B cell (primary cell): ENCODE measurements around the gene TSPAN9. TPM values are rescaled to one million over a fixed set of nuclear protein-coding genes. Genes with fewer than 3 reads are reported as not detected.

Source experiments
- ATAC-seq: fragments of 200-7000 bp; cut with Tn5 transposase; one replicate; pipeline ENCODE4 v1.10.0; 2021; ENCODE audit warnings: low read depth, mild to moderate bottlenecking, moderate number of reproducible peaks, moderate library complexity
- CTCF ChIA-PET: fragments of 350-600 bp; sonication (Branson Sonifier 250); formaldehyde crosslinking; loops from one replicate; lab custom pipeline; 2021; ENCODE audit warnings: antibody characterized with exemption, inconsistent platforms; lab: Charles Lee
- POLR2A ChIA-PET: fragments of 350-600 bp; sonication (Branson Sonifier 250); formaldehyde crosslinking; loops from one replicate; lab custom pipeline; 2021; ENCODE audit warnings: antibody characterized with exemption; lab: Charles Lee
- DNase-seq: peaks from one replicate; pipeline ENCODE4 v3.0.0; 2013
- H2AFZ ChIP-seq: 2 replicates; pipeline ENCODE4 v1.6.1; 2012; ENCODE audit warnings: mild to moderate bottlenecking, low read depth, low read length; ENCODE audit not compliant: insufficient read depth, poor library complexity, severe bottlenecking
- H3K27ac ChIP-seq, 2 donors: 1 replicate in 1 of 2; 2 replicates in 1 of 2; pipeline ENCODE4 v1.5.1; 2012 to 2013; ENCODE audit warnings: low read length in 2 of 2, mild to moderate bottlenecking in 2 of 2, moderate library complexity in 1 of 2
- H3K27me3 ChIP-seq, 4 experiments: fragments of 200-600 bp in 1 of 4; sonication (generic) in 1 of 4; replicated peaks in 1 of 4; 1 replicate in 2 of 4; 2 replicates in 2 of 4; pipeline versions ENCODE4 v1.6.1 to v1.7.0; 2013 to 2016; ENCODE audit warnings: low read length in 3 of 4, mild to moderate bottlenecking in 2 of 4, mixed read lengths in 1 of 4, moderate library complexity in 1 of 4; ENCODE audit not compliant: insufficient read depth in 4 of 4, control insufficient read depth in 3 of 4; ENCODE audit errors: control extremely low read depth in 1 of 4
- H3K36me3 ChIP-seq, 2 experiments: replicated peaks in 1 of 2; 1 replicate in 1 of 2; 2 replicates in 1 of 2; pipeline versions ENCODE4 v1.6.1 to v1.7.1; 2013; ENCODE audit warnings: low read length in 1 of 2; ENCODE audit not compliant: insufficient read depth in 2 of 2, control insufficient read depth in 1 of 2; ENCODE audit errors: control extremely low read depth in 1 of 2, extremely low read depth in 1 of 2
- H3K4me1 ChIP-seq, 2 donors: fragments of 200-600 bp in 1 of 2; sonication (generic) in 1 of 2; 1 replicate in 1 of 2; 2 replicates in 1 of 2; pipeline versions ENCODE4 v1.5.1 to v1.6.1; 2013 to 2017; ENCODE audit warnings: low read length in 2 of 2; ENCODE audit not compliant: control insufficient read depth in 2 of 2, insufficient read depth in 2 of 2
- H3K4me2 ChIP-seq: replicated peaks from 2 replicates; pipeline ENCODE3; 2012; ENCODE audit warnings: mild to moderate bottlenecking, low read depth, low read length; ENCODE audit not compliant: poor library complexity, severe bottlenecking
- H3K4me3 ChIP-seq, 5 experiments: fragments of 200-600 bp in 1 of 5; sonication (generic) in 1 of 5; 1 replicate in 3 of 5; 2 replicates in 2 of 5; pipeline versions ENCODE4 v1.5.1 to v1.7.0; 2011 to 2016; ENCODE audit warnings: low read length in 4 of 5, mild to moderate bottlenecking in 4 of 5, low read depth in 2 of 5, control low read depth in 1 of 5, moderate library complexity in 1 of 5; ENCODE audit not compliant: insufficient read depth in 1 of 5; ENCODE audit errors: control extremely low read depth in 1 of 5, extremely low read depth in 1 of 5
- H3K79me2 ChIP-seq: fragments of 200-600 bp; sonication (generic); one replicate; pipeline ENCODE4 v1.6.0; 2016; ENCODE audit warnings: low read length; ENCODE audit not compliant: control insufficient read depth, insufficient read depth
- H3K9ac ChIP-seq: fragments of 200-600 bp; sonication (generic); 2 replicates; pipeline ENCODE4 v1.6.1; 2017; ENCODE audit warnings: mild to moderate bottlenecking, low read length, moderate library complexity
- H3K9me3 ChIP-seq, 3 donors: one replicate each; pipeline versions ENCODE4 v1.6.1 to v1.7.1; 2013; ENCODE audit warnings: low read length in 2 of 3; ENCODE audit not compliant: control insufficient read depth in 2 of 3, insufficient read depth in 1 of 3; ENCODE audit errors: control extremely low read depth in 1 of 3
- H4K20me1 ChIP-seq: 2 replicates; pipeline ENCODE4 v1.6.0; 2012; ENCODE audit warnings: mild to moderate bottlenecking, low read length; ENCODE audit not compliant: insufficient read depth, control insufficient read depth, poor library complexity, severe bottlenecking
- H3K27ac Mint-ChIP-seq: one replicate; pipeline ENCODE4 v1.8.0; 2021; ENCODE audit warnings: mixed read lengths
- H3K27me3 Mint-ChIP-seq: one replicate; pipeline ENCODE4 v1.8.0; 2021; ENCODE audit warnings: mixed read lengths
- H3K4me1 Mint-ChIP-seq: one replicate; pipeline ENCODE4 v1.8.0; 2021; ENCODE audit warnings: mixed read lengths
- H3K4me3 Mint-ChIP-seq: one replicate; pipeline ENCODE4 v1.8.0; 2021; ENCODE audit warnings: mixed read lengths
- H3K9me3 Mint-ChIP-seq: one replicate; pipeline ENCODE4 v1.8.0; 2022; ENCODE audit warnings: mixed read lengths; ENCODE audit not compliant: insufficient read depth
- EZH2 ChIP-seq: IDR thresholded peaks from 2 replicates; pipeline ENCODE4 v1.6.1; 2012; ENCODE audit warnings: borderline replicate concordance, low read depth, mild to moderate bottlenecking, moderate library complexity, low read length; ENCODE audit not compliant: insufficient read depth, poor library complexity, severe bottlenecking
- WGBS: methylation state at CpG from one replicate; pipeline ENCODE4 v1.1.5; 2013; ENCODE audit warnings: missing lambda C conversion rate; ENCODE audit not compliant: insufficient coverage; 5-methylcytosine and 5-hydroxymethylcytosine counted together
- intact Hi-C: fragments of 100-400 bp; cut with micrococcal nuclease; formaldehyde crosslinking; loops from one replicate; pipeline ENCODE4 v1.10.0; 2022
- polyA plus RNA-seq: library from polyadenylated mRNA; depleted of rRNA; stranded (reverse); fragments of >200 nt; gene quantifications from 2 replicates; pipeline ENCODE4 v1.2.3, GENCODE V29; 2012
- total RNA-seq, 2 donors: library from RNA; stranded (reverse); fragments of 120-200 nt in 1 of 2; gene quantifications; 1 replicate in 1 of 2; 2 replicates in 1 of 2; pipeline versions ENCODE4 v1.2.3 to v1.2.4, GENCODE V29; 2013 to 2022
- TF ChIP-seq, protein P1 (sequence below): fragments of 200-600 bp; IDR thresholded peaks from one replicate; pipeline ENCODE4 v1.8.0; 2022; ENCODE audit warnings: antibody characterized with exemption, mild to moderate bottlenecking

The TSPAN9 gene
- total and polyA plus RNA-seq, 2 donors (not counting 1 experiment from before 2014, with no cell fraction given), result 0.15 to 0.37 TPM

DNA sequence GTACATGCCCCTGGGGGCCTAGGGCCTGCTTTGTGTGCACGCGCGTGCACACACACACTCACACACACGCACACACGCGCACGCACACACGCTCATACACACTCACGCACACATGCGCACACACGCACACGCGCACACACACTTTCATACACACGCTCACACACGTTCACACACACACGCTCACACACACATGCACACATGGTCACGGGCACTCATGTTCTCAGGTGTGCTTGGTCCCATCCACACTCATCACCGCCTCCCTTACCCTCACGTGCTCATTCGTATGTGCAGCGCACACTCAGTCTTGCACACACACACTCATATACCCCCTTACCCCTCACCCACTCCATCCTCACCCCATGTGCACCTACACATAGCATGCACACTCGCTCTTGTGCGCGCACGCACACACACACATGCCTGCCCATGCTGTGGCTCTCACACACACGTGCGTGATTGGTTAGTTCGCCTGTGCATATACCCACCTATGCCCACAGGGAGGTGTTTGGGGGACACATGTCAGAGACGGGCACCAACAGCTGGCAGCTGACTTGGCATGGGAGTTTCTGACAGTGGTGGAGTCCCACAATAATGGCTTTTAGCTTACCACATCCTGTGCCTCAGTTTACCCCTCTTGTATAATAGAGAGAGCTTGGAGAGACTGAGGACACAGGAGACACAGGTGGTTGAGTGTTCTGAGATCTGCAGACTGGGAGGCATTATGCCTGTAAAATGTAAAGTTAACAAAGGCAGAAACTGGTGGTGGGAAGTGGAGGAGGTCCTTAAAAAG is 28.7 kb downstream of the TSPAN9 start:
- peaks cover 0 to 2% (median 0%) of the 10 kb centered on the region in 4 experiments for H3K27me3 ChIP-seq
- intact Hi-C loops, result no loop called here
- H3K4me3 Mint-ChIP-seq, result no peak overlapping the region
- no peak for TF ChIP-seq EZH2
- TF ChIP-seq, protein P1, sequence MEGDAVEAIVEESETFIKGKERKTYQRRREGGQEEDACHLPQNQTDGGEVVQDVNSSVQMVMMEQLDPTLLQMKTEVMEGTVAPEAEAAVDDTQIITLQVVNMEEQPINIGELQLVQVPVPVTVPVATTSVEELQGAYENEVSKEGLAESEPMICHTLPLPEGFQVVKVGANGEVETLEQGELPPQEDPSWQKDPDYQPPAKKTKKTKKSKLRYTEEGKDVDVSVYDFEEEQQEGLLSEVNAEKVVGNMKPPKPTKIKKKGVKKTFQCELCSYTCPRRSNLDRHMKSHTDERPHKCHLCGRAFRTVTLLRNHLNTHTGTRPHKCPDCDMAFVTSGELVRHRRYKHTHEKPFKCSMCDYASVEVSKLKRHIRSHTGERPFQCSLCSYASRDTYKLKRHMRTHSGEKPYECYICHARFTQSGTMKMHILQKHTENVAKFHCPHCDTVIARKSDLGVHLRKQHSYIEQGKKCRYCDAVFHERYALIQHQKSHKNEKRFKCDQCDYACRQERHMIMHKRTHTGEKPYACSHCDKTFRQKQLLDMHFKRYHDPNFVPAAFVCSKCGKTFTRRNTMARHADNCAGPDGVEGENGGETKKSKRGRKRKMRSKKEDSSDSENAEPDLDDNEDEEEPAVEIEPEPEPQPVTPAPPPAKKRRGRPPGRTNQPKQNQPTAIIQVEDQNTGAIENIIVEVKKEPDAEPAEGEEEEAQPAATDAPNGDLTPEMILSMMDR, result no peak
- H3K27ac ChIP-seq, result no peak overlapping the region
- 85% methylated on average over 19 of the region's 29 CpGs for WGBS
- H2AFZ ChIP-seq, result no peak overlapping the region
- H3K27me3 Mint-ChIP-seq, result peaks cover 12% of the 10 kb centered on the region
- H3K79me2 ChIP-seq, result no peaks in the 10 kb centered on the region
- H3K36me3 ChIP-seq, result no peaks in the 10 kb centered on the region
- no peak overlapping the region for H3K4me3 ChIP-seq
- no peak for ATAC-seq
- H3K27ac Mint-ChIP-seq, result no peak overlapping the region
- no peaks in the 10 kb centered on the region for H3K4me1 Mint-ChIP-seq
- no peak overlapping the region for H3K9ac ChIP-seq
- no peaks in the 10 kb centered on the region for H3K9me3 ChIP-seq
- H3K4me1 ChIP-seq, result no peaks in the 10 kb centered on the region
- H3K9me3 Mint-ChIP-seq, result no peaks in the 10 kb centered on the region
- no peak for DNase-seq
- no peak overlapping the region for H3K4me2 ChIP-seq
- CTCF ChIA-PET, result no interaction called here
- H4K20me1 ChIP-seq, result no peaks in the 10 kb centered on the region
- POLR2A ChIA-PET, result no interaction called here

- CTCF ChIA-PET, result no interaction called here
- no peak overlapping the region for H3K4me2 ChIP-seq
These were observed 29.4 kb downstream of the TSPAN9 start for GRCh38 chr12:3106579-3106978.

More at GRCh38 chr12:3106579-3106978, 29.4 kb downstream of the TSPAN9 start:
- Histone ChIP-seq H2AFZ (no peak overlapping the region), H3K27ac (no peak overlapping the region), H3K9ac (no peak overlapping the region), H3K27me3 (peaks cover 0 to 2% (median 0%) of the 10 kb centered on the region in 4 experiments), H3K9me3 (no peaks in the 10 kb centered on the region), H3K4me3 (no peak overlapping the region), H4K20me1 (no peaks in the 10 kb centered on the region), H3K36me3 (no peaks in the 10 kb centered on the region), H3K79me2 (no peaks in the 10 kb centered on the region), H3K4me1 (no peaks in the 10 kb centered on the region)
- TF ChIP-seq, protein P1, result no peak
- H3K9me3 Mint-ChIP-seq, result no peaks in the 10 kb centered on the region
- ATAC-seq, result no peak
- H3K27ac Mint-ChIP-seq, result no peak overlapping the region
- intact Hi-C loops, result no loop called here
- H3K4me1 Mint-ChIP-seq, result no peaks in the 10 kb centered on the region
- peaks cover 10% of the 10 kb centered on the region for H3K27me3 Mint-ChIP-seq
- POLR2A ChIA-PET, result no interaction called here
- no peak for DNase-seq
- no peak overlapping the region for H3K4me3 Mint-ChIP-seq
- WGBS, result 81% methylated on average over 4 of the region's 7 CpGs
